H1 (cell line): ENCODE measurements around the gene ABCB7. TPM values are rescaled to one million over a fixed set of nuclear protein-coding genes. Genes with fewer than 3 reads are reported as not detected.

Experiments
- CBX5 ChIP-seq: fragments of 300-800, 300-1000 bp; sonication (generic); IDR thresholded peaks from 2 replicates; pipeline ENCODE4 v1.7.1; 2016; ENCODE audit warnings: antibody characterized with exemption, low read length, low read depth
- CTBP2 ChIP-seq: IDR thresholded peaks from 2 replicates; pipeline ENCODE4 v1.7.0; 2011; ENCODE audit warnings: borderline replicate concordance, mild to moderate bottlenecking, moderate library complexity, mixed read lengths, low read length; ENCODE audit not compliant: insufficient read depth, insufficient read length
- SRF ChIP-seq: IDR thresholded peaks from 2 replicates; pipeline ENCODE4 v1.6.1; 2011; ENCODE audit warnings: mild to moderate bottlenecking, low read depth, low read length, moderate library complexity
- TCF12 ChIP-seq: IDR thresholded peaks from 2 replicates; pipeline ENCODE4 v1.6.1; 2011; ENCODE audit warnings: low read depth, mild to moderate bottlenecking, low read length
- TEAD4 ChIP-seq: IDR thresholded peaks from 2 replicates; pipeline ENCODE4 v1.6.1; 2012; ENCODE audit warnings: low read depth, low read length, inconsistent platforms, mixed read lengths
- polyA plus RNA-seq, 7 experiments: library from polyadenylated mRNA; depleted of rRNA in 3 of 7; stranded (reverse) in 5 of 7; unstranded in 2 of 7; fragments of >200 nt in 5 of 7; fragments of 200-250 nt in 2 of 7; gene quantifications; 1 replicate in 5 of 7; 2 replicates in 1 of 7; 4 replicates in 1 of 7; pipeline versions ENCODE4 v1.2.1 to v1.2.3, GENCODE V29; 2011 to 2013; ENCODE audit warnings: missing spikeins in 2 of 7, mixed read lengths in 2 of 7
- total RNA-seq: library from RNA; stranded (reverse); fragmentation: NEBNext Ultra II Directional; extraction: Animal tissue kit (Norgen Biotek cat#: 25700); gene quantifications from 2 replicates; pipeline ENCODE4 v1.2.1, GENCODE V29; 2021
- TF ChIP-seq, protein P1 (sequence below): fragments of 300-600 bp; sonication (generic); IDR thresholded peaks from 2 replicates; pipeline ENCODE4 v1.7.1; 2012; ENCODE audit warnings: low read length, moderate library complexity, mild to moderate bottlenecking, inconsistent platforms; ENCODE audit not compliant: insufficient replicate concordance
- TF ChIP-seq, protein P2 (sequence below): IDR thresholded peaks from 2 replicates; pipeline ENCODE4 v1.6.1; 2012; ENCODE audit warnings: inconsistent platforms

Gene ABCB7
- total and polyA plus RNA-seq, 2 of the 8 experiments (the other 6 are each of a cell fraction or from before 2014, with no cell fraction given): 24.3 to 43.3 TPM

DNA sequence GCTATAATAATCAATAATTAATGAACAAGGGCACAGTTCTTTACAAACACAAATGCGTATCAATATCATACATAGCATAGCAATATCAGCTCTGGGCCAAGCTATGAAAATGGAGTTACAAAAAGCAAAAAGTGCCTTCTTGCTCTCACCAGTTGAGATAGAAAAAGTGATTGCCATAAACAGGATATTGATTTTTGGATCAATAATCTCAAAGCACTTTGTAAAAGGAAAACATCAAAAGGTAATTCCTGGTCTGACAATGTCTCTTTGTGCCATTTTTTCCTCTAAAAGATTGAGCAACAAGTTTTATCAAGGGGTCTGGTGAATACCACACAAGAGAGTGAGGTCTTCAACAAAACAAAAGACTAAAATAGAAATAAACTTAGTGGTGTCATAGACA is 42.4 kb downstream of the ABCB7 start (continued):
- TF ChIP-seq, protein P1, sequence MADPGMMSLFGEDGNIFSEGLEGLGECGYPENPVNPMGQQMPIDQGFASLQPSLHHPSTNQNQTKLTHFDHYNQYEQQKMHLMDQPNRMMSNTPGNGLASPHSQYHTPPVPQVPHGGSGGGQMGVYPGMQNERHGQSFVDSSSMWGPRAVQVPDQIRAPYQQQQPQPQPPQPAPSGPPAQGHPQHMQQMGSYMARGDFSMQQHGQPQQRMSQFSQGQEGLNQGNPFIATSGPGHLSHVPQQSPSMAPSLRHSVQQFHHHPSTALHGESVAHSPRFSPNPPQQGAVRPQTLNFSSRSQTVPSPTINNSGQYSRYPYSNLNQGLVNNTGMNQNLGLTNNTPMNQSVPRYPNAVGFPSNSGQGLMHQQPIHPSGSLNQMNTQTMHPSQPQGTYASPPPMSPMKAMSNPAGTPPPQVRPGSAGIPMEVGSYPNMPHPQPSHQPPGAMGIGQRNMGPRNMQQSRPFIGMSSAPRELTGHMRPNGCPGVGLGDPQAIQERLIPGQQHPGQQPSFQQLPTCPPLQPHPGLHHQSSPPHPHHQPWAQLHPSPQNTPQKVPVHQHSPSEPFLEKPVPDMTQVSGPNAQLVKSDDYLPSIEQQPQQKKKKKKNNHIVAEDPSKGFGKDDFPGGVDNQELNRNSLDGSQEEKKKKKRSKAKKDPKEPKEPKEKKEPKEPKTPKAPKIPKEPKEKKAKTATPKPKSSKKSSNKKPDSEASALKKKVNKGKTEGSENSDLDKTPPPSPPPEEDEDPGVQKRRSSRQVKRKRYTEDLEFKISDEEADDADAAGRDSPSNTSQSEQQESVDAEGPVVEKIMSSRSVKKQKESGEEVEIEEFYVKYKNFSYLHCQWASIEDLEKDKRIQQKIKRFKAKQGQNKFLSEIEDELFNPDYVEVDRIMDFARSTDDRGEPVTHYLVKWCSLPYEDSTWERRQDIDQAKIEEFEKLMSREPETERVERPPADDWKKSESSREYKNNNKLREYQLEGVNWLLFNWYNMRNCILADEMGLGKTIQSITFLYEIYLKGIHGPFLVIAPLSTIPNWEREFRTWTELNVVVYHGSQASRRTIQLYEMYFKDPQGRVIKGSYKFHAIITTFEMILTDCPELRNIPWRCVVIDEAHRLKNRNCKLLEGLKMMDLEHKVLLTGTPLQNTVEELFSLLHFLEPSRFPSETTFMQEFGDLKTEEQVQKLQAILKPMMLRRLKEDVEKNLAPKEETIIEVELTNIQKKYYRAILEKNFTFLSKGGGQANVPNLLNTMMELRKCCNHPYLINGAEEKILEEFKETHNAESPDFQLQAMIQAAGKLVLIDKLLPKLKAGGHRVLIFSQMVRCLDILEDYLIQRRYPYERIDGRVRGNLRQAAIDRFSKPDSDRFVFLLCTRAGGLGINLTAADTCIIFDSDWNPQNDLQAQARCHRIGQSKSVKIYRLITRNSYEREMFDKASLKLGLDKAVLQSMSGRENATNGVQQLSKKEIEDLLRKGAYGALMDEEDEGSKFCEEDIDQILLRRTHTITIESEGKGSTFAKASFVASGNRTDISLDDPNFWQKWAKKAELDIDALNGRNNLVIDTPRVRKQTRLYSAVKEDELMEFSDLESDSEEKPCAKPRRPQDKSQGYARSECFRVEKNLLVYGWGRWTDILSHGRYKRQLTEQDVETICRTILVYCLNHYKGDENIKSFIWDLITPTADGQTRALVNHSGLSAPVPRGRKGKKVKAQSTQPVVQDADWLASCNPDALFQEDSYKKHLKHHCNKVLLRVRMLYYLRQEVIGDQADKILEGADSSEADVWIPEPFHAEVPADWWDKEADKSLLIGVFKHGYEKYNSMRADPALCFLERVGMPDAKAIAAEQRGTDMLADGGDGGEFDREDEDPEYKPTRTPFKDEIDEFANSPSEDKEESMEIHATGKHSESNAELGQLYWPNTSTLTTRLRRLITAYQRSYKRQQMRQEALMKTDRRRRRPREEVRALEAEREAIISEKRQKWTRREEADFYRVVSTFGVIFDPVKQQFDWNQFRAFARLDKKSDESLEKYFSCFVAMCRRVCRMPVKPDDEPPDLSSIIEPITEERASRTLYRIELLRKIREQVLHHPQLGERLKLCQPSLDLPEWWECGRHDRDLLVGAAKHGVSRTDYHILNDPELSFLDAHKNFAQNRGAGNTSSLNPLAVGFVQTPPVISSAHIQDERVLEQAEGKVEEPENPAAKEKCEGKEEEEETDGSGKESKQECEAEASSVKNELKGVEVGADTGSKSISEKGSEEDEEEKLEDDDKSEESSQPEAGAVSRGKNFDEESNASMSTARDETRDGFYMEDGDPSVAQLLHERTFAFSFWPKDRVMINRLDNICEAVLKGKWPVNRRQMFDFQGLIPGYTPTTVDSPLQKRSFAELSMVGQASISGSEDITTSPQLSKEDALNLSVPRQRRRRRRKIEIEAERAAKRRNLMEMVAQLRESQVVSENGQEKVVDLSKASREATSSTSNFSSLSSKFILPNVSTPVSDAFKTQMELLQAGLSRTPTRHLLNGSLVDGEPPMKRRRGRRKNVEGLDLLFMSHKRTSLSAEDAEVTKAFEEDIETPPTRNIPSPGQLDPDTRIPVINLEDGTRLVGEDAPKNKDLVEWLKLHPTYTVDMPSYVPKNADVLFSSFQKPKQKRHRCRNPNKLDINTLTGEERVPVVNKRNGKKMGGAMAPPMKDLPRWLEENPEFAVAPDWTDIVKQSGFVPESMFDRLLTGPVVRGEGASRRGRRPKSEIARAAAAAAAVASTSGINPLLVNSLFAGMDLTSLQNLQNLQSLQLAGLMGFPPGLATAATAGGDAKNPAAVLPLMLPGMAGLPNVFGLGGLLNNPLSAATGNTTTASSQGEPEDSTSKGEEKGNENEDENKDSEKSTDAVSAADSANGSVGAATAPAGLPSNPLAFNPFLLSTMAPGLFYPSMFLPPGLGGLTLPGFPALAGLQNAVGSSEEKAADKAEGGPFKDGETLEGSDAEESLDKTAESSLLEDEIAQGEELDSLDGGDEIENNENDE: no peak
- TF ChIP-seq SRF (no peak), CBX5 (no peak), CTBP2 (no peak), TCF12 (no peak), TEAD4 (no peak)
- TF ChIP-seq, protein P2, sequence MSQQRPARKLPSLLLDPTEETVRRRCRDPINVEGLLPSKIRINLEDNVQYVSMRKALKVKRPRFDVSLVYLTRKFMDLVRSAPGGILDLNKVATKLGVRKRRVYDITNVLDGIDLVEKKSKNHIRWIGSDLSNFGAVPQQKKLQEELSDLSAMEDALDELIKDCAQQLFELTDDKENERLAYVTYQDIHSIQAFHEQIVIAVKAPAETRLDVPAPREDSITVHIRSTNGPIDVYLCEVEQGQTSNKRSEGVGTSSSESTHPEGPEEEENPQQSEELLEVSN: no peak
